ENCODE results near the gene PIGW.

Gene PIGW

GRCh38 chr17:36534840-36535668 is at the start of gene PIGW, which contains the start of gene MYO19:
TSS of gene PIGW (plus strand) at chr17:36534987. CDS start at chr17:36537102, 2,115 bp downstream.
TSS of gene MYO19 (minus strand) at chr17:36534868. CDS start at chr17:36532538, 2,330 bp downstream.
- Histone ChIP-seq H3K4me1 (ENCODE audit: control insufficient read depth in 1 of 2, insufficient read depth in 2 of 2, low read length in 2 of 2) (peaks cover 0 to 6% of the 10 kb centered on the region in 2 donors), H3K27ac (ENCODE audit: low read length) (peak within 1 kb of the TSS; percentile 93), H3K36me3 (ENCODE audit: control insufficient read depth in 1 of 2, insufficient read depth in 2 of 2, low read length in 2 of 2) (peaks cover 18 to 22% of the 10 kb centered on the region in 2 donors), H3K27me3 (ENCODE audit: low read depth, low read length) (no peaks in the 10 kb centered on the region), H3K4me3 (ENCODE audit: low read depth in 1 of 2, low read length in 2 of 2) (peak within 1 kb of the TSS; percentile 79 to 81), H3K9me3 (ENCODE audit: control insufficient read depth in 1 of 2, low read length in 2 of 2) (no peaks in the 10 kb centered on the region)

- H3K4me3 ChIP-seq (ENCODE audit: low read depth in 1 of 2, low read length in 2 of 2) = no peak overlapping the region
- H3K27ac ChIP-seq (ENCODE audit: low read length) = no peak overlapping the region
- H3K4me1 ChIP-seq (ENCODE audit: control insufficient read depth in 1 of 2, insufficient read depth in 2 of 2, low read length in 2 of 2) = peaks cover 5 to 33% of the 10 kb centered on the region in 2 donors
- no peaks in the 10 kb centered on the region for H3K9me3 ChIP-seq (ENCODE audit: control insufficient read depth in 1 of 2, low read length in 2 of 2)
- H3K36me3 ChIP-seq (ENCODE audit: control insufficient read depth in 1 of 2, insufficient read depth in 2 of 2, low read length in 2 of 2) = no peaks in the 10 kb centered on the region
- no peaks in the 10 kb centered on the region for H3K27me3 ChIP-seq (ENCODE audit: low read depth, low read length)
Measured at GRCh38 chr17:36485027-36485426, 49.8 kb upstream of the PIGW start.

- Histone ChIP-seq H3K4me3 (ENCODE audit: low read depth in 1 of 2, low read length in 2 of 2) (peak overlapping the region; percentile 90 to 98), H3K36me3 (ENCODE audit: control insufficient read depth in 1 of 2, insufficient read depth in 2 of 2, low read length in 2 of 2) (no peaks in the 10 kb centered on the region), H3K4me1 (ENCODE audit: control insufficient read depth in 1 of 2, insufficient read depth in 2 of 2, low read length in 2 of 2) (peaks cover 5 to 33% of the 10 kb centered on the region in 2 donors), H3K27me3 (ENCODE audit: low read depth, low read length) (no peaks in the 10 kb centered on the region), H3K27ac (ENCODE audit: low read length) (peak overlapping the region; percentile 53), H3K9me3 (ENCODE audit: control insufficient read depth in 1 of 2, low read length in 2 of 2) (no peaks in the 10 kb centered on the region)
Measured at GRCh38 chr17:36485805-36486203, 49.0 kb upstream of the PIGW start.

- no peaks in the 10 kb centered on the region for H3K27me3 ChIP-seq (ENCODE audit: low read depth, low read length)
- peak within 1 kb of the TSS; percentile 90 to 98 for H3K4me3 ChIP-seq (ENCODE audit: low read depth in 1 of 2, low read length in 2 of 2)
- no peaks in the 10 kb centered on the region for H3K36me3 ChIP-seq (ENCODE audit: control insufficient read depth in 1 of 2, insufficient read depth in 2 of 2, low read length in 2 of 2)
- peak within 1 kb of the TSS; percentile 62 for H3K27ac ChIP-seq (ENCODE audit: low read length)
- peaks cover 5 to 33% of the 10 kb centered on the region in 2 donors for H3K4me1 ChIP-seq (ENCODE audit: control insufficient read depth in 1 of 2, insufficient read depth in 2 of 2, low read length in 2 of 2)
- no peaks in the 10 kb centered on the region for H3K9me3 ChIP-seq (ENCODE audit: control insufficient read depth in 1 of 2, low read length in 2 of 2)
Measured at GRCh38 chr17:36486204-36487194, 48.3 kb upstream of the PIGW start, which contains the start of gene ZNHIT3. TSS of gene ZNHIT3 (plus strand) at chr17:36486681. CDS start at chr17:36486700, 19 bp downstream.

GRCh38 chr17:36493956-36494355 is 40.8 kb upstream of the PIGW start:
- H3K9me3 ChIP-seq (ENCODE audit: control insufficient read depth in 1 of 2, low read length in 2 of 2) = no peaks in the 10 kb centered on the region
- no peaks in the 10 kb centered on the region for H3K27me3 ChIP-seq (ENCODE audit: low read depth, low read length)
- H3K27ac ChIP-seq (ENCODE audit: low read length) = no peak overlapping the region
- no peaks in the 10 kb centered on the region for H3K4me1 ChIP-seq (ENCODE audit: control insufficient read depth in 1 of 2, insufficient read depth in 2 of 2, low read length in 2 of 2)
- no peak overlapping the region for H3K4me3 ChIP-seq (ENCODE audit: low read depth in 1 of 2, low read length in 2 of 2)
- H3K36me3 ChIP-seq (ENCODE audit: control insufficient read depth in 1 of 2, insufficient read depth in 2 of 2, low read length in 2 of 2) = peaks cover 53 to 60% of the 10 kb centered on the region in 2 donors

- Histone ChIP-seq H3K9me3 (ENCODE audit: control insufficient read depth in 1 of 2, low read length in 2 of 2) (no peaks in the 10 kb centered on the region), H3K27me3 (ENCODE audit: low read depth, low read length) (no peaks in the 10 kb centered on the region), H3K4me1 (ENCODE audit: control insufficient read depth in 1 of 2, insufficient read depth in 2 of 2, low read length in 2 of 2) (no peaks in the 10 kb centered on the region), H3K4me3 (ENCODE audit: low read depth in 1 of 2, low read length in 2 of 2) (no peak overlapping the region), H3K36me3 (ENCODE audit: control insufficient read depth in 1 of 2, insufficient read depth in 2 of 2, low read length in 2 of 2) (peaks cover 54 to 62% of the 10 kb centered on the region in 2 donors), H3K27ac (ENCODE audit: low read length) (no peak overlapping the region)
Measured at GRCh38 chr17:36494674-36495073, 40.1 kb upstream of the PIGW start.

- Histone ChIP-seq H3K4me1 (ENCODE audit: control insufficient read depth in 1 of 2, insufficient read depth in 2 of 2, low read length in 2 of 2) (no peaks in the 10 kb centered on the region), H3K27me3 (ENCODE audit: low read depth, low read length) (no peaks in the 10 kb centered on the region), H3K9me3 (ENCODE audit: control insufficient read depth in 1 of 2, low read length in 2 of 2) (no peaks in the 10 kb centered on the region), H3K36me3 (ENCODE audit: control insufficient read depth in 1 of 2, insufficient read depth in 2 of 2, low read length in 2 of 2) (peaks cover 54 to 62% of the 10 kb centered on the region in 2 donors), H3K4me3 (ENCODE audit: low read depth in 1 of 2, low read length in 2 of 2) (no peak overlapping the region), H3K27ac (ENCODE audit: low read length) (no peak overlapping the region)
Measured at GRCh38 chr17:36495076-36495578, 39.7 kb upstream of the PIGW start.

- H3K27ac ChIP-seq (ENCODE audit: low read length) = no peak overlapping the region
- H3K4me1 ChIP-seq (ENCODE audit: control insufficient read depth in 1 of 2, insufficient read depth in 2 of 2, low read length in 2 of 2) = no peaks in the 10 kb centered on the region
- no peaks in the 10 kb centered on the region for H3K9me3 ChIP-seq (ENCODE audit: control insufficient read depth in 1 of 2, low read length in 2 of 2)
- peaks cover 54 to 70% of the 10 kb centered on the region in 2 donors for H3K36me3 ChIP-seq (ENCODE audit: control insufficient read depth in 1 of 2, insufficient read depth in 2 of 2, low read length in 2 of 2)
- no peaks in the 10 kb centered on the region for H3K27me3 ChIP-seq (ENCODE audit: low read depth, low read length)
- no peak overlapping the region for H3K4me3 ChIP-seq (ENCODE audit: low read depth in 1 of 2, low read length in 2 of 2)
Measured at GRCh38 chr17:36496018-36496789, 38.6 kb upstream of the PIGW start.

GRCh38 chr17:36498155-36498554 is 36.6 kb upstream of the PIGW start:
- Histone ChIP-seq H3K27me3 (ENCODE audit: low read depth, low read length) (no peaks in the 10 kb centered on the region), H3K9me3 (ENCODE audit: control insufficient read depth in 1 of 2, low read length in 2 of 2) (no peaks in the 10 kb centered on the region), H3K36me3 (ENCODE audit: control insufficient read depth in 1 of 2, insufficient read depth in 2 of 2, low read length in 2 of 2) (peaks cover 49 to 70% of the 10 kb centered on the region in 2 donors)

GRCh38 chr17:36498560-36499300 is 36.1 kb upstream of the PIGW start:
- Histone ChIP-seq H3K4me1 (ENCODE audit: control insufficient read depth in 1 of 2, insufficient read depth in 2 of 2, low read length in 2 of 2) (no peaks in the 10 kb centered on the region), H3K9me3 (ENCODE audit: control insufficient read depth in 1 of 2, low read length in 2 of 2) (no peaks in the 10 kb centered on the region), H3K4me3 (ENCODE audit: low read depth in 1 of 2, low read length in 2 of 2) (no peak overlapping the region), H3K27ac (ENCODE audit: low read length) (no peak overlapping the region), H3K36me3 (ENCODE audit: control insufficient read depth in 1 of 2, insufficient read depth in 2 of 2, low read length in 2 of 2) (peaks cover 48 to 65% of the 10 kb centered on the region in 2 donors), H3K27me3 (ENCODE audit: low read depth, low read length) (no peaks in the 10 kb centered on the region)

More at GRCh38 chr17:36498155-36498554, 36.6 kb upstream of the PIGW start:
- no peak overlapping the region for H3K27ac ChIP-seq (ENCODE audit: low read length)
- no peak overlapping the region for H3K4me3 ChIP-seq (ENCODE audit: low read depth in 1 of 2, low read length in 2 of 2)
- H3K4me1 ChIP-seq (ENCODE audit: control insufficient read depth in 1 of 2, insufficient read depth in 2 of 2, low read length in 2 of 2) = no peaks in the 10 kb centered on the region
